GM12878 (cell line): ENCODE data around the gene CACNA2D1. TPM values are rescaled to one million over a fixed set of nuclear protein-coding genes. Genes with fewer than 3 reads are reported as not detected.

Source experiments
- ATAC-seq: fragments of 200-7000 bp; cut with Tn5 transposase; 3 replicates; pipeline ENCODE4 v1.9.1; 2020; ENCODE audit warnings: mild to moderate bottlenecking, moderate library complexity
- BruUV-seq: library from RNA; stranded (reverse); fragments of 400-500 nt; replicated peaks from 2 replicates; lab custom pipeline; 2021; lab: Mats Ljungman, UMichigan
- CTCF ChIA-PET: fragments of 300-600 bp; sonication (Branson Sonifier 250); formaldehyde crosslinking; extraction: SDS; loops from one replicate; lab custom pipeline; 2021; ENCODE audit warnings: inconsistent platforms; lab: Yijun Ruan, JAX
- POLR2A ChIA-PET: fragments of 350-600 bp; formaldehyde crosslinking; extraction: SDS; loops from one replicate; lab custom pipeline; 2021; ENCODE audit warnings: inconsistent platforms; lab: Charles Lee
- RAD21 ChIA-PET: fragments of 300-600 bp; sonication (Branson Sonifier 250); formaldehyde crosslinking; loops from one replicate; lab custom pipeline; 2023; ENCODE audit warnings: antibody characterized with exemption; ENCODE audit not compliant: unreplicated experiment; lab: Charles Lee
- SMC1A ChIA-PET: fragments of 300-600 bp; sonication (Branson Sonifier 250); formaldehyde crosslinking; loops from one replicate; lab custom pipeline; 2023; ENCODE audit not compliant: unreplicated experiment, uncharacterized antibody; lab: Charles Lee
- DNase-seq: peaks from one replicate; pipeline ENCODE4 v3.0.0-alpha.2; 2011; ENCODE audit warnings: low read depth, low spot score
- FAIRE-seq: peaks from 3 replicates; lab custom pipeline; 2011; peaks lifted over from hg19 to GRCh38; lab: Jason Lieb, UNC
- H2AFZ ChIP-seq: 2 replicates; pipeline ENCODE4 v1.6.0; 2011; ENCODE audit warnings: low read depth, low read length, control low read depth; ENCODE audit not compliant: control insufficient read depth
- H3K27ac ChIP-seq: 2 replicates; pipeline ENCODE4 v1.5.1; 2011; ENCODE audit warnings: control low read depth; ENCODE audit not compliant: control insufficient read depth, insufficient read depth
- H3K27me3 ChIP-seq, 2 experiments: replicated peaks in 1 of 2; 2 replicates each; pipeline versions ENCODE4 v1.6.0 to v1.6.1; 2011; ENCODE audit warnings: low read length in 1 of 2; ENCODE audit not compliant: control insufficient read depth in 2 of 2, insufficient read depth in 2 of 2
- H3K36me3 ChIP-seq, 2 experiments: 2 replicates each; pipeline ENCODE4 v1.5.1; 2011; ENCODE audit warnings: low read length in 1 of 2; ENCODE audit not compliant: control insufficient read depth in 2 of 2, insufficient read depth in 2 of 2
- H3K4me1 ChIP-seq: 2 replicates; pipeline ENCODE4 v1.6.1; 2011; ENCODE audit warnings: mild to moderate bottlenecking, low read length, moderate library complexity, mixed read lengths; ENCODE audit not compliant: control insufficient read depth, insufficient read depth
- H3K4me2 ChIP-seq: 2 replicates; pipeline ENCODE4 v1.6.0; 2011; ENCODE audit warnings: control low read depth; ENCODE audit not compliant: control insufficient read depth, insufficient read depth
- H3K4me3 ChIP-seq: fragments of 200-600 bp; sonication (generic); 2 replicates; pipeline ENCODE4 v1.5.1; 2016
- H3K79me2 ChIP-seq: 2 replicates; pipeline ENCODE4 v1.6.0; 2011; ENCODE audit warnings: low read length; ENCODE audit not compliant: control insufficient read depth, insufficient read depth
- H3K9ac ChIP-seq: 2 replicates; pipeline ENCODE4 v1.8.0; 2011; ENCODE audit warnings: low read length, control low read depth, mixed read lengths; ENCODE audit not compliant: control insufficient read depth, insufficient read depth
- H3K9me3 ChIP-seq: replicated peaks from 3 replicates; pipeline ENCODE4 v1.5.1; 2011; ENCODE audit warnings: mild to moderate bottlenecking, low read length; ENCODE audit not compliant: control insufficient read depth, insufficient read depth
- H4K20me1 ChIP-seq: 2 replicates; pipeline ENCODE4 v1.6.0; 2011; ENCODE audit not compliant: control insufficient read depth, insufficient read depth
- BRCA1 ChIP-seq: IDR thresholded peaks from 2 replicates; pipeline ENCODE4 v1.6.1; 2011; ENCODE audit warnings: low read depth, low read length, improper control_type of control experiment
- ESRRA ChIP-seq: IDR thresholded peaks from 2 replicates; pipeline ENCODE4 v1.6.1; 2012; ENCODE audit warnings: mild to moderate bottlenecking, low read length, improper control_type of control experiment
- JUND ChIP-seq: IDR thresholded peaks from 2 replicates; pipeline ENCODE4 v1.6.1; 2012; ENCODE audit warnings: low read depth, mild to moderate bottlenecking, low read length, improper control_type of control experiment, moderate library complexity
- NFIC ChIP-seq: IDR thresholded peaks from 2 replicates; pipeline ENCODE4 v1.6.1; 2012; ENCODE audit warnings: low read depth, mild to moderate bottlenecking, inconsistent platforms, low read length, moderate library complexity
- NFYB ChIP-seq: IDR thresholded peaks from 2 replicates; pipeline ENCODE4 v1.6.1; 2011; ENCODE audit warnings: low read depth, mild to moderate bottlenecking, low read length, improper control_type of control experiment, moderate library complexity; ENCODE audit not compliant: insufficient read depth
- SREBF1 ChIP-seq: IDR thresholded peaks from 2 replicates; pipeline ENCODE4 v1.6.1; 2012; ENCODE audit warnings: mild to moderate bottlenecking, low read length
- ZBED1 ChIP-seq: IDR thresholded peaks from 2 replicates; pipeline ENCODE4 v1.6.1; 2016; ENCODE audit warnings: borderline replicate concordance
- WGBS: methylation state at CpG from one replicate; pipeline ENCODE4 v1.1.6; 2016; ENCODE audit warnings: low lambda C conversion rate; ENCODE audit not compliant: insufficient replicate concordance, insufficient coverage; ENCODE audit errors: missing lambda C conversion rate; 5-methylcytosine and 5-hydroxymethylcytosine counted together
- in situ Hi-C: fragments of 300-500 bp; cut with MboI; formaldehyde crosslinking; loops from 9 replicates; pipeline ENCODE4 v1.14.3; 2018; ENCODE audit warnings: mixed read lengths
- intact Hi-C: fragments of 100-400 bp; cut with micrococcal nuclease; formaldehyde crosslinking; loops from one replicate; pipeline ENCODE4 v1.14.2; 2022; ENCODE audit not compliant: unreplicated experiment
- polyA plus RNA-seq, 11 experiments: library from polyadenylated mRNA; depleted of rRNA in 4 of 11; unstranded in 6 of 11; stranded (reverse) in 5 of 11; fragments of >200 nt; fragmentation: Nextera tagmentation in 4 of 11; fragmentation: Illumina TruSeq in 1 of 11; extraction: Ambion mirVana in 4 of 11; extraction: Trizol in 1 of 11; gene quantifications; 1 replicate in 1 of 11; 2 replicates in 10 of 11; pipeline versions ENCODE4 v1.2.1 to v1.2.3, GENCODE V29; 2011 to 2016; ENCODE audit warnings: inconsistent platforms in 2 of 11, missing spikeins in 2 of 11, low read depth in 1 of 11
- total RNA-seq, 4 experiments: library from RNA; depleted of rRNA in 3 of 4; stranded (reverse); fragments of >200 nt in 3 of 4; fragmentation: Illumina TruSeq in 1 of 4; extraction: Trizol in 1 of 4; gene quantifications; 2 replicates each; pipeline versions ENCODE4 v1.2.1 to v1.2.3, GENCODE V29; 2013 to 2021
- TF ChIP-seq, protein P1 (sequence below): fragments of 450-650 bp; IDR thresholded peaks from 2 replicates; pipeline ENCODE4 v1.6.1; 2017; ENCODE audit warnings: antibody characterized with exemption, mild to moderate bottlenecking, moderate library complexity

The CACNA2D1 gene
- total and polyA plus RNA-seq, 10 of the 15 experiments (the other 5 are each of a cell fraction or from before 2014, with no cell fraction given), result 0.14 to 14.8 (median 0.97) TPM

- BruUV-seq, result no TSS peak
- intact Hi-C loops, result loop anchor here (10.0 kb wide), 1 partner anchor 123 kb away; no protein-coding TSS in a partner anchor
- no peak overlapping the region for H2AFZ ChIP-seq
Measured at GRCh38 chr7:82167558-82168314, 275.8 kb downstream of the CACNA2D1 start.

GRCh38 chr7:82166260-82167015, 277.1 kb downstream of the CACNA2D1 start:
- Histone ChIP-seq H2AFZ (no peak overlapping the region), H3K36me3 (no peaks in the 10 kb centered on the region), H3K4me3 (no peak overlapping the region), H3K4me2 (no peak overlapping the region), H3K4me1 (no peaks in the 10 kb centered on the region), H3K27me3 (no peaks in the 10 kb centered on the region), H3K79me2 (no peaks in the 10 kb centered on the region), H3K9ac (no peak overlapping the region), H3K27ac (no peak overlapping the region), H3K9me3 (no peaks in the 10 kb centered on the region), H4K20me1 (no peaks in the 10 kb centered on the region)
- intact Hi-C loops (loop anchor here (10.0 kb wide), 1 partner anchor 122 kb away; no protein-coding TSS in a partner anchor), in situ Hi-C loops (no loop called here)
- 38% methylated on average over 4 of the region's 4 CpGs for WGBS
- POLR2A ChIA-PET, result no interaction called here
- DNase-seq (no peak), ATAC-seq (no peak), FAIRE-seq (no peak)
- RAD21 ChIA-PET, result interaction anchor here (0.8 to 1.9 kb wide), 7 partner anchors 8 to 405 kb away, joined by 3 to 8 read pairs (median 4); no protein-coding TSS in a partner anchor
- CTCF ChIA-PET, result interaction anchor here (0.7 to 2.5 kb wide), 15 partner anchors 9 to 439 kb away, joined by 3 to 12 read pairs (median 3); no protein-coding TSS in a partner anchor
- BruUV-seq, result no TSS peak
- TF ChIP-seq, protein P1, sequence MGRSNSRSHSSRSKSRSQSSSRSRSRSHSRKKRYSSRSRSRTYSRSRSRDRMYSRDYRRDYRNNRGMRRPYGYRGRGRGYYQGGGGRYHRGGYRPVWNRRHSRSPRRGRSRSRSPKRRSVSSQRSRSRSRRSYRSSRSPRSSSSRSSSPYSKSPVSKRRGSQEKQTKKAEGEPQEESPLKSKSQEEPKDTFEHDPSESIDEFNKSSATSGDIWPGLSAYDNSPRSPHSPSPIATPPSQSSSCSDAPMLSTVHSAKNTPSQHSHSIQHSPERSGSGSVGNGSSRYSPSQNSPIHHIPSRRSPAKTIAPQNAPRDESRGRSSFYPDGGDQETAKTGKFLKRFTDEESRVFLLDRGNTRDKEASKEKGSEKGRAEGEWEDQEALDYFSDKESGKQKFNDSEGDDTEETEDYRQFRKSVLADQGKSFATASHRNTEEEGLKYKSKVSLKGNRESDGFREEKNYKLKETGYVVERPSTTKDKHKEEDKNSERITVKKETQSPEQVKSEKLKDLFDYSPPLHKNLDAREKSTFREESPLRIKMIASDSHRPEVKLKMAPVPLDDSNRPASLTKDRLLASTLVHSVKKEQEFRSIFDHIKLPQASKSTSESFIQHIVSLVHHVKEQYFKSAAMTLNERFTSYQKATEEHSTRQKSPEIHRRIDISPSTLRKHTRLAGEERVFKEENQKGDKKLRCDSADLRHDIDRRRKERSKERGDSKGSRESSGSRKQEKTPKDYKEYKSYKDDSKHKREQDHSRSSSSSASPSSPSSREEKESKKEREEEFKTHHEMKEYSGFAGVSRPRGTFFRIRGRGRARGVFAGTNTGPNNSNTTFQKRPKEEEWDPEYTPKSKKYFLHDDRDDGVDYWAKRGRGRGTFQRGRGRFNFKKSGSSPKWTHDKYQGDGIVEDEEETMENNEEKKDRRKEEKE, result no peak
- SMC1A ChIA-PET, result interaction anchor here (0.6 to 7.5 kb wide), 16 partner anchors 9 to 563 kb away, joined by 3 to 57 read pairs (median 3); no protein-coding TSS in a partner anchor

More at GRCh38 chr7:82167558-82168314, 275.8 kb downstream of the CACNA2D1 start:
- POLR2A ChIA-PET, result no interaction called here
- H3K4me1 ChIP-seq, result no peaks in the 10 kb centered on the region
- DNase-seq (no peak), ATAC-seq (no peak; the same call in 1 of the 3 replicates), FAIRE-seq (no peak)
- H3K9ac ChIP-seq, result no peak overlapping the region
- H3K27me3 ChIP-seq, result no peaks in the 10 kb centered on the region
- H3K4me3 ChIP-seq, result no peak overlapping the region
- SMC1A ChIA-PET, result interaction anchor here (1.3 to 7.5 kb wide), 4 partner anchors 8 to 41 kb away, joined by 3 to 57 read pairs (median 6); no protein-coding TSS in a partner anchor
- in situ Hi-C loops, result no loop called here
- CTCF ChIA-PET, result interaction anchor here (1.1 to 1.5 kb wide), 4 partner anchors 10 to 405 kb away, joined by 3 to 4 read pairs (median 4); no protein-coding TSS in a partner anchor
- TF ChIP-seq NFYB (no peak), ESRRA (no peak), JUND (no peak), ZBED1 (no peak), BRCA1 (no peak), NFIC (no peak), SREBF1 (no peak)
- RAD21 ChIA-PET, result no interaction called here
- no peak overlapping the region for H3K4me2 ChIP-seq
- no peaks in the 10 kb centered on the region for H3K79me2 ChIP-seq
- H4K20me1 ChIP-seq, result no peaks in the 10 kb centered on the region
- H3K9me3 ChIP-seq, result no peaks in the 10 kb centered on the region
- no peak overlapping the region for H3K27ac ChIP-seq
- WGBS, result 4% methylated on average over 2 of the region's 2 CpGs
- no peaks in the 10 kb centered on the region for H3K36me3 ChIP-seq
